ENCODE data around the gene MGAT1.

DNA sequence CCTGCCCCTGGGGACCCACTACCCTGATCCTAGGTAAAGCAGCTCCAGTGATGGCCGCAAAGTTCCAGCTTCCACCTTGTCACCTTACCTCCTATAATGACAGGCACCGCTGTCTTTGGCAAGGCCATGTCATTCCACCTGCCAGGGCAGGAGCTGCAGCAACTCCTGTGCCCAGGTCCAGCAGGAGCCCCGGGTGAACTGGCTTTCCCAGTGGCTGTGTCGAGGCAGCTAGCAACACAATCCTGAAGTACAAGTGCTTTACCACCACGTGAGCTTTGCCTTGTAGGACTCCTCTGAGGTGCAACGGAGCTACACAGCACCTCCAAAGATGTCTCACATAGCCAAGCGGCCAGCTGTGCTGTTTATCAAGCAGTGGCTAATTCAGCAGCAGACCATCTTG lies 20.7 kb upstream of the MGAT1 start:
- no peak for TF ChIP-seq CTCF (IDR thresholded peaks at IDR 0.05)
- TF ChIP-seq POLR2A (IDR thresholded peaks at IDR 0.05) = no peak
- TF ChIP-seq POLR2AphosphoS5 (IDR thresholded peaks at IDR 0.05) = no peak
- TF ChIP-seq EP300 (IDR thresholded peaks at IDR 0.05) = no peak

Data from stomach (tissue), 4 donors.